GM12878 (cell line): ENCODE measurements around the gene C3orf20. TPM values are rescaled to one million over a fixed set of nuclear protein-coding genes. Genes with fewer than 3 reads are reported as not detected.

ENCODE experiments used
- ATAC-seq: fragments of 200-7000 bp; cut with Tn5 transposase; 3 replicates; pipeline ENCODE4 v1.9.1; 2020; ENCODE audit warnings: mild to moderate bottlenecking, moderate library complexity
- BruUV-seq: library from RNA; stranded (reverse); fragments of 400-500 nt; replicated peaks from 2 replicates; lab custom pipeline; 2021; lab: Mats Ljungman, UMichigan
- CTCF ChIA-PET: fragments of 300-600 bp; sonication (Branson Sonifier 250); formaldehyde crosslinking; extraction: SDS; loops from one replicate; lab custom pipeline; 2021; ENCODE audit warnings: inconsistent platforms; lab: Yijun Ruan, JAX
- POLR2A ChIA-PET: fragments of 350-600 bp; formaldehyde crosslinking; extraction: SDS; loops from one replicate; lab custom pipeline; 2021; ENCODE audit warnings: inconsistent platforms; lab: Charles Lee
- RAD21 ChIA-PET: fragments of 300-600 bp; sonication (Branson Sonifier 250); formaldehyde crosslinking; loops from one replicate; lab custom pipeline; 2023; ENCODE audit warnings: antibody characterized with exemption; ENCODE audit not compliant: unreplicated experiment; lab: Charles Lee
- SMC1A ChIA-PET: fragments of 300-600 bp; sonication (Branson Sonifier 250); formaldehyde crosslinking; loops from one replicate; lab custom pipeline; 2023; ENCODE audit not compliant: unreplicated experiment, uncharacterized antibody; lab: Charles Lee
- DNase-seq: peaks from one replicate; pipeline ENCODE4 v3.0.0-alpha.2; 2011; ENCODE audit warnings: low read depth, low spot score
- FAIRE-seq: peaks from 3 replicates; lab custom pipeline; 2011; peaks lifted over from hg19 to GRCh38; lab: Jason Lieb, UNC
- H2AFZ ChIP-seq: 2 replicates; pipeline ENCODE4 v1.6.0; 2011; ENCODE audit warnings: low read depth, low read length, control low read depth; ENCODE audit not compliant: control insufficient read depth
- H3K27ac ChIP-seq: 2 replicates; pipeline ENCODE4 v1.5.1; 2011; ENCODE audit warnings: control low read depth; ENCODE audit not compliant: control insufficient read depth, insufficient read depth
- H3K27me3 ChIP-seq, 2 experiments: replicated peaks in 1 of 2; 2 replicates each; pipeline versions ENCODE4 v1.6.0 to v1.6.1; 2011; ENCODE audit warnings: low read length in 1 of 2; ENCODE audit not compliant: control insufficient read depth in 2 of 2, insufficient read depth in 2 of 2
- H3K36me3 ChIP-seq, 2 experiments: 2 replicates each; pipeline ENCODE4 v1.5.1; 2011; ENCODE audit warnings: low read length in 1 of 2; ENCODE audit not compliant: control insufficient read depth in 2 of 2, insufficient read depth in 2 of 2
- H3K4me1 ChIP-seq: 2 replicates; pipeline ENCODE4 v1.6.1; 2011; ENCODE audit warnings: mild to moderate bottlenecking, low read length, moderate library complexity, mixed read lengths; ENCODE audit not compliant: control insufficient read depth, insufficient read depth
- H3K4me2 ChIP-seq: 2 replicates; pipeline ENCODE4 v1.6.0; 2011; ENCODE audit warnings: control low read depth; ENCODE audit not compliant: control insufficient read depth, insufficient read depth
- H3K4me3 ChIP-seq: fragments of 200-600 bp; sonication (generic); 2 replicates; pipeline ENCODE4 v1.5.1; 2016
- H3K79me2 ChIP-seq: 2 replicates; pipeline ENCODE4 v1.6.0; 2011; ENCODE audit warnings: low read length; ENCODE audit not compliant: control insufficient read depth, insufficient read depth
- H3K9ac ChIP-seq: 2 replicates; pipeline ENCODE4 v1.8.0; 2011; ENCODE audit warnings: low read length, control low read depth, mixed read lengths; ENCODE audit not compliant: control insufficient read depth, insufficient read depth
- H3K9me3 ChIP-seq: replicated peaks from 3 replicates; pipeline ENCODE4 v1.5.1; 2011; ENCODE audit warnings: mild to moderate bottlenecking, low read length; ENCODE audit not compliant: control insufficient read depth, insufficient read depth
- H4K20me1 ChIP-seq: 2 replicates; pipeline ENCODE4 v1.6.0; 2011; ENCODE audit not compliant: control insufficient read depth, insufficient read depth
- FOS ChIP-seq: IDR thresholded peaks from 3 replicates; pipeline ENCODE4 v1.6.1; 2011; ENCODE audit warnings: borderline replicate concordance; ENCODE audit not compliant: insufficient read length; ENCODE audit errors: extremely low read depth
- IKZF2 ChIP-seq, 2 experiments: fragments of 450-650 bp; IDR thresholded peaks; 2 replicates each; pipeline ENCODE4 v1.6.1; 2017; ENCODE audit warnings: mild to moderate bottlenecking in 2 of 2, moderate library complexity in 2 of 2
- NR2C2 ChIP-seq: IDR thresholded peaks from 2 replicates; pipeline ENCODE4 v1.6.1; 2011; ENCODE audit warnings: borderline replicate concordance, low read depth; ENCODE audit not compliant: control insufficient read depth, insufficient read length
- PAX8 ChIP-seq: fragments of 450-650 bp; IDR thresholded peaks from 2 replicates; pipeline ENCODE4 v1.6.1; 2017; ENCODE audit warnings: mild to moderate bottlenecking, moderate library complexity
- RUNX3 ChIP-seq: IDR thresholded peaks from 2 replicates; pipeline ENCODE4 v1.6.1; 2012; ENCODE audit warnings: low read length, inconsistent platforms
- TCF3 ChIP-seq: IDR thresholded peaks from 2 replicates; pipeline ENCODE4 v1.6.1; 2012; ENCODE audit warnings: low read depth, mild to moderate bottlenecking, low read length, borderline replicate concordance; ENCODE audit not compliant: insufficient read depth
- YY1 ChIP-seq: IDR thresholded peaks from 2 replicates; pipeline ENCODE4 v1.6.1; 2011; ENCODE audit warnings: low read depth, mild to moderate bottlenecking, low read length
- ZNF592 ChIP-seq: fragments of 450-650 bp; IDR thresholded peaks from 2 replicates; pipeline ENCODE4 v1.6.1; 2017; ENCODE audit warnings: mild to moderate bottlenecking, moderate library complexity
- WGBS: methylation state at CpG from one replicate; pipeline ENCODE4 v1.1.6; 2016; ENCODE audit warnings: low lambda C conversion rate; ENCODE audit not compliant: insufficient replicate concordance, insufficient coverage; ENCODE audit errors: missing lambda C conversion rate; 5-methylcytosine and 5-hydroxymethylcytosine counted together
- in situ Hi-C: fragments of 300-500 bp; cut with MboI; formaldehyde crosslinking; loops from 9 replicates; pipeline ENCODE4 v1.14.3; 2018; ENCODE audit warnings: mixed read lengths
- intact Hi-C: fragments of 100-400 bp; cut with micrococcal nuclease; formaldehyde crosslinking; loops from one replicate; pipeline ENCODE4 v1.14.2; 2022; ENCODE audit not compliant: unreplicated experiment
- polyA plus RNA-seq, 11 experiments: library from polyadenylated mRNA; depleted of rRNA in 4 of 11; unstranded in 6 of 11; stranded (reverse) in 5 of 11; fragments of >200 nt; fragmentation: Nextera tagmentation in 4 of 11; fragmentation: Illumina TruSeq in 1 of 11; extraction: Ambion mirVana in 4 of 11; extraction: Trizol in 1 of 11; gene quantifications; 1 replicate in 1 of 11; 2 replicates in 10 of 11; pipeline versions ENCODE4 v1.2.1 to v1.2.3, GENCODE V29; 2011 to 2016; ENCODE audit warnings: inconsistent platforms in 2 of 11, missing spikeins in 2 of 11, low read depth in 1 of 11
- total RNA-seq, 4 experiments: library from RNA; depleted of rRNA in 3 of 4; stranded (reverse); fragments of >200 nt in 3 of 4; fragmentation: Illumina TruSeq in 1 of 4; extraction: Trizol in 1 of 4; gene quantifications; 2 replicates each; pipeline versions ENCODE4 v1.2.1 to v1.2.3, GENCODE V29; 2013 to 2021
- TF ChIP-seq, protein P1 (sequence below): IDR thresholded peaks from 2 replicates; pipeline ENCODE4 v1.6.1; 2012; ENCODE audit warnings: mild to moderate bottlenecking, low read depth, low read length

C3orf20 gene
- total and polyA plus RNA-seq, 10 of the 15 experiments (the other 5 are each of a cell fraction or from before 2014, with no cell fraction given): 0.05 to 2.9 (median 1.0) TPM

DNA sequence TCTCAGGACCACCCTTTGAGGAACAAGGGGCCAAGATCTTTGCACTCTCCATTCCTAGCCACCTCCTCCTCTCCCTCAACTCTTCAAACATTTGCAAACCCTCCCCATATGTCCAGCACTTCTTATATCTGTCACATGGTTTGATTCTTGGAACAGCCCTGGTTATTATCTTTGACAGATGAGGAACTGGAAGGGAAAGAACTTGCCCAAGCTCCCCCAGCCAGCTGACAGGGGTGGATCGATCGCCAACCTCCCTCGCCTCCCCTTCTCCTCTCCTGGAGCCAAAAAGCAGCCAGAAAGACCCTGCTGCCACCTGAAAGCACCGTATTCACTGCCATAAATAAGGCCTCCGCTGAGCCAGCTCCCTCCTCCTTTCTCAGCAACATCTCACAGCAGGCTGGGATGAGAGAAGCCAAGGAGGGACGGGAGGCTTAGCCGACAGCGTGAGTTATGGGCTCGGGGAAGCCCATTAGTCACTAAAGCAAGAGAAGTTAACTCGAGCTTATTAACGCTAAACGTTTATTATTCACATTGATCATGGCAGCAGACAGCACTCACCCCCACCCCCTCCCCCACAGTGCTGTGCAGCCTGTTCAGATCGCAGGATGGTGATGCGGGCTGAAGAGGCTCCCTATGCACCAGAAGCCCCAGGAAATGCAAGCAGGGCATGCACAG lies 121.6 kb downstream of the C3orf20 start (continued):
- no peak for TF ChIP-seq TCF3

- no TSS peak for BruUV-seq
Observed at GRCh38 chr3:14797731-14798130, 122.8 kb downstream of the C3orf20 start.

More at GRCh38 chr3:14797731-14798130, 122.8 kb downstream of the C3orf20 start:
- SMC1A ChIA-PET: no interaction called here
- H3K27ac ChIP-seq: no peak overlapping the region
- POLR2A ChIA-PET: no interaction called here
- 13% methylated on average over 4 of the region's 4 CpGs for WGBS
- no peak for DNase-seq
- peaks cover 1 to 2% of the 10 kb centered on the region in 2 experiments; a peak in 2 of 4 replicates for H3K27me3 ChIP-seq
- RAD21 ChIA-PET: no interaction called here
- H3K4me3 ChIP-seq: no peak overlapping the region
- no peak for ATAC-seq
- no peak for FAIRE-seq
- no peaks in the 10 kb centered on the region for H3K9me3 ChIP-seq
- in situ Hi-C loops: loop anchor here (5.0 kb wide), 1 partner anchor 125 kb away; no protein-coding TSS in a partner anchor
- no peaks in the 10 kb centered on the region for H4K20me1 ChIP-seq
- H2AFZ ChIP-seq: no peak overlapping the region
- TF ChIP-seq FOS (no peak), ZNF592 (no peak), PAX8 (no peak), IKZF2 (IDR thresholded peaks at IDR 0.05) (no peak), YY1 (no peak), NR2C2 (no peak), RUNX3 (no peak)
- TF ChIP-seq, protein P1, sequence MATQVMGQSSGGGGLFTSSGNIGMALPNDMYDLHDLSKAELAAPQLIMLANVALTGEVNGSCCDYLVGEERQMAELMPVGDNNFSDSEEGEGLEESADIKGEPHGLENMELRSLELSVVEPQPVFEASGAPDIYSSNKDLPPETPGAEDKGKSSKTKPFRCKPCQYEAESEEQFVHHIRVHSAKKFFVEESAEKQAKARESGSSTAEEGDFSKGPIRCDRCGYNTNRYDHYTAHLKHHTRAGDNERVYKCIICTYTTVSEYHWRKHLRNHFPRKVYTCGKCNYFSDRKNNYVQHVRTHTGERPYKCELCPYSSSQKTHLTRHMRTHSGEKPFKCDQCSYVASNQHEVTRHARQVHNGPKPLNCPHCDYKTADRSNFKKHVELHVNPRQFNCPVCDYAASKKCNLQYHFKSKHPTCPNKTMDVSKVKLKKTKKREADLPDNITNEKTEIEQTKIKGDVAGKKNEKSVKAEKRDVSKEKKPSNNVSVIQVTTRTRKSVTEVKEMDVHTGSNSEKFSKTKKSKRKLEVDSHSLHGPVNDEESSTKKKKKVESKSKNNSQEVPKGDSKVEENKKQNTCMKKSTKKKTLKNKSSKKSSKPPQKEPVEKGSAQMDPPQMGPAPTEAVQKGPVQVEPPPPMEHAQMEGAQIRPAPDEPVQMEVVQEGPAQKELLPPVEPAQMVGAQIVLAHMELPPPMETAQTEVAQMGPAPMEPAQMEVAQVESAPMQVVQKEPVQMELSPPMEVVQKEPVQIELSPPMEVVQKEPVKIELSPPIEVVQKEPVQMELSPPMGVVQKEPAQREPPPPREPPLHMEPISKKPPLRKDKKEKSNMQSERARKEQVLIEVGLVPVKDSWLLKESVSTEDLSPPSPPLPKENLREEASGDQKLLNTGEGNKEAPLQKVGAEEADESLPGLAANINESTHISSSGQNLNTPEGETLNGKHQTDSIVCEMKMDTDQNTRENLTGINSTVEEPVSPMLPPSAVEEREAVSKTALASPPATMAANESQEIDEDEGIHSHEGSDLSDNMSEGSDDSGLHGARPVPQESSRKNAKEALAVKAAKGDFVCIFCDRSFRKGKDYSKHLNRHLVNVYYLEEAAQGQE: no peak
- H3K4me1 ChIP-seq: no peaks in the 10 kb centered on the region
- no peak overlapping the region for H3K9ac ChIP-seq
- CTCF ChIA-PET: interaction anchor here (1.5 to 2.9 kb wide), 3 partner anchors 9 to 124 kb away, joined by 3 to 9 read pairs (median 4); no protein-coding TSS in a partner anchor
- no peak overlapping the region for H3K4me2 ChIP-seq
- no peaks in the 10 kb centered on the region for H3K79me2 ChIP-seq
- intact Hi-C loops: no loop called here
- no peaks in the 10 kb centered on the region for H3K36me3 ChIP-seq
